TTC549 (cell line): ENCODE data around the gene LIMK2.
A peak's percentile ranks its signal among the peaks of the same experiment; 100 is the strongest.
"Not testable (repeated sequence)": the region's sequence is repeated elsewhere in the genome, so short reads cannot be mapped to it uniquely, and the experiment has no call there.

ENCODE experiments used
- FAIRE-seq: peaks from 2 replicates; lab custom pipeline; 2012; peaks lifted over from hg19 to GRCh38; lab: Jason Lieb, UNC

LIMK2 gene

GRCh38 chr22:31244046-31244942 lies 32.2 kb downstream of the LIMK2 start:
- FAIRE-seq: no peak

- no peak for FAIRE-seq
Measured at GRCh38 chr22:31244943-31245451, 32.9 kb downstream of the LIMK2 start.

GRCh38 chr22:31245998-31246397 lies 33.9 kb downstream of the LIMK2 start:
- FAIRE-seq: not testable (repeated sequence)

DNA sequence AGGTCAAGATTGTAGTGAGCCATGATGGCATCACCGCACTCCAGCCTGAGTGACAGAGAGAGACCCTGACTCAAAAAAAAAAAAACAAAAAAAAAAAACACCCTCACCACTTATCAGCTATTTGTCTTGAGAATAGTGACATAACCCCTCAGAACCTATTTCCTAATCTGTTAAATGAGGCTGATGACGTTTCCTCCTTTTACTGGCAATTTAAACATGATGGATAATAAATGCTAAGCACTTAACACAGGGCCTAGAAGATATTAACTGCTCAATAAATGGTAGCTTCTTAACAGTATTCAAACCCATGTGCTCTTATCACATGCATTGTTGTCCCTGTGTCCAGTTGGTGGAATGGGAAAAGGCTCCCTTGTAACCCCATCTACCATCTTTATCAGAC lies 34.6 kb downstream of the LIMK2 start:
- FAIRE-seq: no peak

GRCh38 chr22:31247726-31248125 lies 35.6 kb downstream of the LIMK2 start:
- no peak for FAIRE-seq

DNA sequence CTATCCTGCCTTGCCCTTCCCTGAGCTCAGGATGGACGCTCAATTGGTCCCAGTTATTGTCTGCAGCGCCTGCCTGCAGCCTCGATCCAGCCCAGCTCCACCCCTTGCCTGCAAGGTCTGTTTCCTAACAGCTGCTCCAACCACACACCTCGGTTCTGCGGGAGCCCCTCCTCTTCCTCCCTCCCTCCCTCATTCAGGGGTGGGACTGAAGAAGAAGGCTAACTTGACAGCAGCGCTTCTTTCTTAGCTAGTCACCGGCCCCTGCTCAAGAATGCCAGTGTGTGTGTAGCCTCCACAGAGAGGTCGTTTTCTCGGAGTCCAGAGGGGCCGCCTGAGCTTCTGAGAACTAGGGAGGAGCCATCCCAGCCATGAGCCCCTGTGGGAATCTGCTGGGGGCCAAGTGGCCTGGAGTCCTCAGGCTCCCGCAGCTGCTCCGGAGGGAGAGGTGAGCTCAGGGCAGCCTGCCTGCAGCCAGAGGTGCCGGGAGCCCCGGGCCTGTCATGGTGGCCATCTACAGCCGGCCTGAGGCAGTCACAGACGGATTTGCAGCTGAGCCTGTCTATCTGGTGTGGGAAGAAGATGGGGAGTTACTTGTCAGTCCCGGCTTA lies 36.1 kb downstream of the LIMK2 start:
- peak; percentile 20 for FAIRE-seq

GRCh38 chr22:31248965-31249958 lies 37.2 kb downstream of the LIMK2 start:
- no peak for FAIRE-seq

GRCh38 chr22:31250740-31251600 lies 38.9 kb downstream of the LIMK2 start:
- no peak for FAIRE-seq

DNA sequence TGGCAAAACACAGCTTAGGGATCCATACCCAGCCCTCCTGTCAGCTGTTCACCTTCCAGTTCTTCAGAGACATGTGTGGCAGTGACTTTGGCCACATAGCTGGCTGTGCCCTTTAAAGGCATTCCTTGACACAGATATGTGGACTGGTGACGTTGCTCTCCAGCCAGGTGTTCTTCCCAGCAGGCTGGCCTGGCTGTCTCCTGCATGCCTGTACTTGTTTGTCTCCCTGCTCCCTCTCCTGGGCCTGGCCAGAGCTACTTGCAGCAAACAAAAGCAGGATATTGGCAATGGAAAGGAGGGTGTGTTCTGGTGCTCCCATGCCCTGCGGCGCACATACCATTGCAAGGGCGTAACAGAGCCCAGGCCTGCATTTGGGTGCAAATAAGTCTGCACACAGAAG lies 41.9 kb downstream of the LIMK2 start:
- no peak for FAIRE-seq

DNA sequence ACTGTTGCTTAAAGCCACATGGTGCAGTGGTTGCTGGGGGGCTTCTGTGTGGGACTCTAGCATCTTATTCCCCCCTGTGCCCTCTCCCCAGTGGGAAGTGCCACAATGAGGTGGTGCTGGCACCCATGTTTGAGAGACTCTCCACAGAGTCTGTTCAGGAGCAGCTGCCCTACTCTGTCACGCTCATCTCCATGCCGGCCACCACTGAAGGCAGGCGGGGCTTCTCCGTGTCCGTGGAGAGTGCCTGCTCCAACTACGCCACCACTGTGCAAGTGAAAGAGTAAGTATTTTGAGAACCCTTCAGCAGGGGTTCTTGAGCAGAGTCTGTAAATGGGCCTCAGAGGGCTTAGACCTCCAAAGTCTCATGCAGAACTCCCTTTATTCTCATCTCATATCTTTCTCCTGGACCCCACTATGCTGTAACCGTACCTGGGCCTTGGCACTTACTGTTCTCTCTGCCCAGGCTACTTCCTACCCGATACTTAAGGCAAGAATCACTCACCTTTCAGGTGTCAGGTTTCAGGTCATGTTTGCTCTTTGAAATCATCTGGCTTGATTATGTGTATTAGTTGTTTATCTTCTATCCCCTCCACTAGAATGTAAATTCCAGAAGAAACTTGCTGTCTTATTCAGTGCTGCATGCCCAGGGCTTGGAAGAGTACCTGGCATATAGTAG lies 47.8 kb downstream of the LIMK2 start:
- no peak for FAIRE-seq

GRCh38 chr22:31260474-31260856 lies 48.4 kb downstream of the LIMK2 start:
- FAIRE-seq: no peak

- FAIRE-seq: no peak
Measured at GRCh38 chr22:31262312-31263133, 50.4 kb downstream of the LIMK2 start.

DNA sequence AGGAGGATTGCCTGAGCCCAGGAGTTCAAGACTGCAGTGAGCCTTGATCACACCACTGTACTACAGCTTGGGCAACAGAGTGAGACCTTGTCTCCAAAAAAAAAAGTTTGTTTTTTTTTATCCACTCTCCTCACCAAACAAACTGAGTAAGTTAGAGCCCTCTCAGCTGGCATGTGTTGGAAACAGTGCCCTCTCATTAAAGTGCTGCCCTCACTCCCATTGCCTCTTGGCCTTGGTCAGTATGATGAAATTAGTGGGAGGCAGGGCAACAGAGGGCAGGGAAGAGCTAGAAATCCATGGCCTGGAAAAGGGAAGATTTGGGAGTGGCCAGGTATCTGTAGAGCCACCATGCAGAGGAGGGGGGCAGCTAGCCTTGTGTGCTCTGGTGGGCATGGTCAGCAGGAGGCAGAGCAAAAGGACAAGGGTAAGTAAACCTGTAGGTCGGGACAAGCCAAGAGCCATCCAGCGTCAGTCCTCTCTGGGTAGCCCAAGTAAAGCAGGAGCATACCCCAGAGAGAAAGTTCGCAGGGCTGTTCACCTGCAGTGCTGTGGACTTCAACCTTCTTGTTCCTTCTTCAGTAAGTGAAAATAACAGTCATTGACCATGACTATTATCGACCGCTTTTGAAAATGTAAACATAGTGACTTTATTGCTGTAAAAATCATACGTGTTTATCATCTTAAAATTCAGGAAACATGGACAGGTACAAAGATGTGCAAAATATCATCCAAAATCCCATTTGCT lies 52.0 kb downstream of the LIMK2 start:
- no peak for FAIRE-seq

DNA sequence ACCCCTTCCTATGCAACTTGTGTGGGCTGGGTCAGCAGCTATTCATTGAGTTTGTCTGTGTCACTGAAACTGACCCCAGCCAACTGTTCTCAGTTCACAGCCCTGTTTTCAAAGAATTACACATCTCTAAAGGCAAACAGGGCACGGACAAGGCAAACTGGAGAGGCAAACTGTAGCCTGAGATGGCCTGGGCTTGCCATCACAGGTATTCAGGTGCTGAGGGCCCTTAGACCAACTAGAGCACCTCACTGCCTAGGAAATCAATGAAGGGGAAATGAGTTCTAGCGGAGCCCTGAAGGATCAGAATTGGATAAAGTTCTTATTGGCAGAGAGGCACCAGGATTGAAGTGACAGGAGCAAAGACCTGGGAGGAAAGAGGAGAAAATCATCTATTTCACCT lies 56.2 kb downstream of the LIMK2 start:
- FAIRE-seq: no peak

DNA sequence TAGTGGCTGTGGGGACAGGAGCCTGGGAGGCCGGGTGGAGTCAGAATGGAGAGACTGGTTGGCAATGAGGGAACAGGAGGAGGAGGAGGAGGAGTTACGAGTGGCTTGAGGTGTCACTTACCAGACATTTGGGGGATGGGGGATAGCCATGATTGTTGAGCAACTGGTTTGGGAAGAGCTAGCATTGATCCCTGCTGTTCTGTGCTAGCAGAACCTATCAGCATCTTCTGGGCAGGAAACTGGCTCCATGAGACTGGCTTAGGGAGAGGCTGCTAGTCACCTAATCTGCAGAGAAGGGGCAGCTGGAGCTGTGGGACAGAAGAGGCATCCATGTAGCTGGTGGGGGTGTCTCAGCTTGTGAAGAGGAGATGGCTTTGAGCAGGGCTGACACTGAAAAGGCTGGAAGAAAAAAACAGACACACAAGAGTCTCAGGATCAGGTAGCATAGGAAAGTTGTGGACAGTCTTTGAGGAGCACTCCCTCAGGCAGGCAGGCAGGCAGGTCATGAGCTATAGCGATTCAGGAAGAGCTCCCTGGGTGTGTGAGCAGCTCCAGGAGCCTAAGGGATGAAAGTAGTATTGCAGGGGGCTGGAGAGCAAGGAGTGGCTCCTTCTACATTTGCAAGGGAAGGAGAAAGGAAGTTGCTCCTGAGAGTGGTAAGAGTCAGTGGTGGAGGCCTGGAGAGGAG lies 57.9 kb downstream of the LIMK2 start:
- no peak for FAIRE-seq

DNA sequence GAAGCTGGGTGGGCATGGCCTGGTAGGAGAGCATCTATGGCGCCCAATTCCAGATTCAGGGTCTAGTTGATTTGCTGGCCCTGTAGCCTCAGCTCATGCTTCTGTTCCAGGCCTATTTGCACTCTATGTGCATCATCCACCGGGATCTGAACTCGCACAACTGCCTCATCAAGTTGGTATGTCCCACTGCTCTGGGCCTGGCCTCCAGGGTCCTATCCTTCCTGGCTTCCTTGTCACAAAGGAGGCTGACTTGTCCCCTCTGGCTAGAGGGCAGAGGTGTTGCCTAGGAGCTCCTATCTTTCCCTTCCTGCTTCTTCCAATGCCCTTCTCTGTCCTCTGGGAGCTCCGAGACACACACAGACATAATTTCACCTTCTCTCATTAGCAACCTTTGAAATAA lies 58.9 kb downstream of the LIMK2 start:
- FAIRE-seq: no peak

- no peak for FAIRE-seq
Measured at GRCh38 chr22:31271485-31271884, 59.4 kb downstream of the LIMK2 start.
